Activated B cell treated with CpG ODN at 0.5 μM for 24 hours (primary cell): ENCODE measurements around the gene NUDT12. TPM values are rescaled to one million over a fixed set of nuclear protein-coding genes. Genes with fewer than 3 reads are reported as not detected.

ENCODE experiments used
- ATAC-seq: fragments of 200-7000 bp; cut with Tn5 transposase; one replicate; pipeline ENCODE4 v1.10.0; 2021; ENCODE audit warnings: low read depth, mild to moderate bottlenecking, moderate library complexity
- CTCF ChIA-PET: fragments of 350-600 bp; sonication (Branson Sonifier 250); formaldehyde crosslinking; loops from one replicate; lab custom pipeline; 2021; ENCODE audit warnings: antibody characterized with exemption; lab: Charles Lee
- POLR2A ChIA-PET: fragments of 350-600 bp; sonication (Branson Sonifier 250); formaldehyde crosslinking; loops from one replicate; lab custom pipeline; 2021; ENCODE audit warnings: antibody characterized with exemption; lab: Charles Lee
- DNase-seq: peaks from one replicate; pipeline ENCODE4 v3.0.0; 2022
- H3K27ac Mint-ChIP-seq: one replicate; pipeline ENCODE4 v1.8.0; 2020; ENCODE audit warnings: mixed read lengths
- H3K27me3 Mint-ChIP-seq: one replicate; pipeline ENCODE4 v1.8.0; 2021; ENCODE audit warnings: mixed read lengths
- H3K36me3 Mint-ChIP-seq: one replicate; pipeline ENCODE4 v1.8.0; 2021; ENCODE audit warnings: low read depth, mixed read lengths
- H3K4me1 Mint-ChIP-seq: one replicate; pipeline ENCODE4 v1.8.0; 2021; ENCODE audit warnings: mixed read lengths
- H3K4me3 Mint-ChIP-seq: one replicate; pipeline ENCODE4 v1.8.0; 2020; ENCODE audit warnings: mild to moderate bottlenecking, mixed read lengths
- H3K9me3 Mint-ChIP-seq: one replicate; pipeline ENCODE4 v1.8.0; 2020; ENCODE audit warnings: mixed read lengths
- intact Hi-C: fragments of 100-400 bp; cut with micrococcal nuclease; formaldehyde crosslinking; loops from one replicate; pipeline ENCODE4 v1.15.1; 2024
- total RNA-seq: library from RNA; stranded (reverse); gene quantifications from 2 replicates; pipeline ENCODE4 v1.2.3, GENCODE V29; 2022
- TF ChIP-seq, protein P1 (sequence below): fragments of 200-600 bp; IDR thresholded peaks from one replicate; pipeline ENCODE4 v1.8.0; 2022; ENCODE audit warnings: antibody characterized with exemption, mild to moderate bottlenecking

Gene NUDT12
- total RNA-seq, 1 donor from 2014 or later: 2.6 TPM

DNA sequence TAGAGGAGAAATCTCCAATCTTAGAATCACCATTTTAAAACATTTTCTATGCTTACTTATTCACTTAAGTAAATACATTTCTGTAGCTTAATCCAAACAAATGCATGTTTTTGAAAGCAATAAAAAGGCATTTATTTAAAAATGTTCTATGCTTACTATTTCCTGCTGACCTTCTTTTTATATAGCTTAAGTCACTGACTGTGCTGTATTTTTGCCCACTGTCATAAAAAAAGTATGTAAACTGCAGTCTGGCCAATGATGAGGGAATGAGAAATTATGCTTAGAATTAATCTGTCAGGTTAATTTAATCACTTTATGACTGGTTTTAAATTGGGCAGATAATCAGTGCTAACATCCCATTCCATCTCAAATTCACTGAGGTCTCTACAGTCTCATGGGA lies 20.1 kb downstream of the NUDT12 start:
- ATAC-seq: no peak
- no peak for DNase-seq
- CTCF ChIA-PET: no interaction called here

DNA sequence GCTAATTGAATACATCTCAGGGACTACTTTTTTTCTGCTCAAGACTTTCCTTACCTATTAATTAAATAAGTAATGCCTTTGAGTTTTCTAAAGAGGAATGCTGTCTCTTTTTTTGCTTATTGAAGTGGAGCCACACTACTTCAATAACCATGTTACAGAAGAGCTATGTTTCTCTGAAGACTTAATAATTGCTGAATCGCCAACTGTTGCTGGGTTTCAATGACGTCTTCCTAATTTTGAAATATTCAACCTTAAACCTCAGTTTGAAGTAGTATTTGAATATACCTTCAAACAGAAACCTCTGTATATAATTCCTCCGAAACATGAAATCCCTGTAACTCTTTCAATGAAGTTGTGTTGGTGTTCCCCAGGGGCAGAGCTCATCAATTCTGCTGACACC lies 21.0 kb downstream of the NUDT12 start:
- ChIA-PET POLR2A (no interaction called here), CTCF (no interaction called here)
- no peaks in the 10 kb centered on the region for H3K4me1 Mint-ChIP-seq
- no peak for DNase-seq
- no peak overlapping the region for H3K27ac Mint-ChIP-seq
- H3K36me3 Mint-ChIP-seq: no peaks in the 10 kb centered on the region
- ATAC-seq: no peak
- no peaks in the 10 kb centered on the region for H3K27me3 Mint-ChIP-seq
- intact Hi-C loops: no loop called here
- TF ChIP-seq, protein P1, sequence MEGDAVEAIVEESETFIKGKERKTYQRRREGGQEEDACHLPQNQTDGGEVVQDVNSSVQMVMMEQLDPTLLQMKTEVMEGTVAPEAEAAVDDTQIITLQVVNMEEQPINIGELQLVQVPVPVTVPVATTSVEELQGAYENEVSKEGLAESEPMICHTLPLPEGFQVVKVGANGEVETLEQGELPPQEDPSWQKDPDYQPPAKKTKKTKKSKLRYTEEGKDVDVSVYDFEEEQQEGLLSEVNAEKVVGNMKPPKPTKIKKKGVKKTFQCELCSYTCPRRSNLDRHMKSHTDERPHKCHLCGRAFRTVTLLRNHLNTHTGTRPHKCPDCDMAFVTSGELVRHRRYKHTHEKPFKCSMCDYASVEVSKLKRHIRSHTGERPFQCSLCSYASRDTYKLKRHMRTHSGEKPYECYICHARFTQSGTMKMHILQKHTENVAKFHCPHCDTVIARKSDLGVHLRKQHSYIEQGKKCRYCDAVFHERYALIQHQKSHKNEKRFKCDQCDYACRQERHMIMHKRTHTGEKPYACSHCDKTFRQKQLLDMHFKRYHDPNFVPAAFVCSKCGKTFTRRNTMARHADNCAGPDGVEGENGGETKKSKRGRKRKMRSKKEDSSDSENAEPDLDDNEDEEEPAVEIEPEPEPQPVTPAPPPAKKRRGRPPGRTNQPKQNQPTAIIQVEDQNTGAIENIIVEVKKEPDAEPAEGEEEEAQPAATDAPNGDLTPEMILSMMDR: no peak
- H3K9me3 Mint-ChIP-seq: no peaks in the 10 kb centered on the region
- H3K4me3 Mint-ChIP-seq: no peak overlapping the region

More for the DNA sequence above, 20.1 kb downstream of the NUDT12 start:
- POLR2A ChIA-PET: no interaction called here
- H3K27me3 Mint-ChIP-seq: no peaks in the 10 kb centered on the region
- intact Hi-C loops: no loop called here
- TF ChIP-seq, protein P1: no peak
- H3K27ac Mint-ChIP-seq: no peak overlapping the region
- no peaks in the 10 kb centered on the region for H3K9me3 Mint-ChIP-seq
- no peaks in the 10 kb centered on the region for H3K4me1 Mint-ChIP-seq
- H3K36me3 Mint-ChIP-seq: no peaks in the 10 kb centered on the region
- H3K4me3 Mint-ChIP-seq: no peak overlapping the region

DNA sequence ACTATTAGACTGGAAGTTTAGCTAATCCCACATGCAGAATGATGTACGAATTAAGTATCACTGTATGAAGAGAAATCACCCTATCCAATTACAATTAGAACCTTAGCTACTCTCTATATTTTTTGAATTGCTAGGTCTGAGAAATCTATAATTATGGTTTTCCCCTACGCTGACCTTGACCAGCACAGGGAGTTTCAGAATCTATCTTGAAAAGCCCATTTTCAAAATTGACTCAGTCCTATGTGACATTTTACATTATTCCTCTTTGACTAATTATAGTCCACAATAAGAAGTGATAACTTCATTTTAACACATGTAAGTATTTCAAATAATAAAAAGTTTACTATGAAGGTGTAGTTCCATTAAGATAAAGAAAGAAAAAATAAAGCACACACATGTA lies 21.5 kb downstream of the NUDT12 start:
- no peaks in the 10 kb centered on the region for H3K27me3 Mint-ChIP-seq
- H3K36me3 Mint-ChIP-seq: no peaks in the 10 kb centered on the region
- DNase-seq (no peak), ATAC-seq (no peak)
- TF ChIP-seq, protein P1: no peak
- no peaks in the 10 kb centered on the region for H3K4me1 Mint-ChIP-seq
- ChIA-PET CTCF (no interaction called here), POLR2A (no interaction called here)
- H3K4me3 Mint-ChIP-seq: no peak overlapping the region
- no peaks in the 10 kb centered on the region for H3K9me3 Mint-ChIP-seq
- intact Hi-C loops: no loop called here
- no peak overlapping the region for H3K27ac Mint-ChIP-seq

DNA sequence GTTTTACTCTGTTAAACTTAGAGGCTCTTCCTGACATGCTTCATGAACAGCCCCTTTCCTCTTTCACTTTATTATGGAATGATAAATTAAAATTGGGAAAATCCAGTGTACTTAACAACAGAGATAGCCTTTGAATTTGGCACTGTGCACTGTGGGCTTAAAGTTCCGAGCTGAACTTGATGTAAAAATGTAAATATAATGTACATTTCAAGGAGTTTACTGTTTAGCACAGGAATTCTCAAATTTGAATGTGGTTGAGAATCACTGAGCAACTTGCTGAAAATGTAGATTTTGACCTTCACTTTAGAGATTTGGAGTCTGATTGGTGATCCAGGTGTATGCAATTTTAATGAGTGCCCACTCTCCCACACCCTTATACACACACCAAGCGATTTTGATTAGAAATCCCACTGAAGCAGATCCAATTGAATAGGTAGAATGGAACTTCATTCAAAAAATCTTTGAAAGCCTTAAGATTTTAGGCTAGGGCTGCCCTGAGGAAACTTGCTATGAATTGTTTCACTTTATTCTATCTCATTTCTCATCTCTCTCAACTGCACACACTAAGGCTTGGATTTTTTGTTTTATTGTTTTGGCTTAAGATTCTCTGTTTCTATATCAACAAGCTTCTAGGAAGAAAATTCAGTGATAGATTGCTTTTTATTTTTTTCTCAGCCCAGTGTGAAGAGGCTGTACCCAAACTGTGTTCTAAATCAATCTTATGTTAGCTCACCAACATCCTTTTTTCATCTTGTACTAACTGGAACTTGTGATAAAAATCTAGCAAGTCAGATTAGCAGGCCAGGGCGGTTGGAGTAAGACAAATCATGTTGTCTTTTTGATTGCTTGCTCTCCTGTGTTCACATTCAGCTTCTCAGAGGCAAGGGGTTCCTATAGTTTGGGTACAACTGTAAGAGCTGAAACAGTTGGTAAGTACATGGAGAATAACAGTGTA lies 22.9 kb downstream of the NUDT12 start:
- Mint-ChIP-seq H3K9me3 (no peaks in the 10 kb centered on the region), H3K36me3 (no peaks in the 10 kb centered on the region), H3K27ac (no peak overlapping the region), H3K27me3 (no peaks in the 10 kb centered on the region), H3K4me1 (no peaks in the 10 kb centered on the region), H3K4me3 (no peak overlapping the region)
- intact Hi-C loops: no loop called here
- DNase-seq (no peak), ATAC-seq (no peak)
- ChIA-PET CTCF (no interaction called here), POLR2A (no interaction called here)
- TF ChIP-seq, protein P1: no peak

GRCh38 chr5:103532086-103532734 lies 30.4 kb downstream of the NUDT12 start:
- H3K27me3 Mint-ChIP-seq: peaks cover 4% of the 10 kb centered on the region
- ATAC-seq (no peak), DNase-seq (no peak)
- POLR2A ChIA-PET: no interaction called here
- intact Hi-C loops: no loop called here
- TF ChIP-seq, protein P1: no peak
- no peak overlapping the region for H3K27ac Mint-ChIP-seq
- no peak overlapping the region for H3K4me3 Mint-ChIP-seq
- no peaks in the 10 kb centered on the region for H3K36me3 Mint-ChIP-seq
- CTCF ChIA-PET: no interaction called here
- H3K4me1 Mint-ChIP-seq: no peaks in the 10 kb centered on the region
- no peaks in the 10 kb centered on the region for H3K9me3 Mint-ChIP-seq
